Loucy (cell line): Measurements from ENCODE around the gene CLNS1A.

Experiments used
- EZH2phosphoT487 ChIP-seq: fragments of 200-600 bp; IDR thresholded peaks from 2 replicates; pipeline ENCODE4 v1.6.1; 2018; ENCODE audit warnings: antibody characterized with exemption, mild to moderate bottlenecking, moderate library complexity, borderline replicate concordance
- TF ChIP-seq, protein P1 (sequence below): fragments of 200-600 bp; sonication (generic); conservative IDR thresholded peaks from 2 replicates; pipeline ENCODE4 v1.5.1; 2014; ENCODE audit warnings: mild to moderate bottlenecking, antibody characterized with exemption, low read length

DNA sequence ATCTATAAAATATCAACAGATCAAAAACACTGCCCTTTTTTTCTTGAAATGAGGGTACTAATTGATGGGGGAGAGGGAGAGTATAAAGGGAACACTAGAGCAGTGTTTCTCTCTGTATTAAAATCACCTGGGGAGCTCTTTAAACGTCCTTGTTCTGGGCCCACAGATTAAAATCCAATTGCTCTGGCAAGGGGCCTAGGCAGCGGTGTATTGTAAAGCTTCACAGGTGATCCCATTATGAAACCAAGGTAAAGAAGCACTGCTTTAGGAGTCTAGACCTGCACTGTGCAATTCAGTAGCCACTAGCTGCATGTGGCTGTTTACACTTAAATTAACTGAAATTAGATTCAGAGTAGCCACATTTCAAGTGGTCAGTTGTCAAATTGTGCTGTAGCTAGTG is 44.9 kb downstream of the CLNS1A start:
- TF ChIP-seq, protein P1, sequence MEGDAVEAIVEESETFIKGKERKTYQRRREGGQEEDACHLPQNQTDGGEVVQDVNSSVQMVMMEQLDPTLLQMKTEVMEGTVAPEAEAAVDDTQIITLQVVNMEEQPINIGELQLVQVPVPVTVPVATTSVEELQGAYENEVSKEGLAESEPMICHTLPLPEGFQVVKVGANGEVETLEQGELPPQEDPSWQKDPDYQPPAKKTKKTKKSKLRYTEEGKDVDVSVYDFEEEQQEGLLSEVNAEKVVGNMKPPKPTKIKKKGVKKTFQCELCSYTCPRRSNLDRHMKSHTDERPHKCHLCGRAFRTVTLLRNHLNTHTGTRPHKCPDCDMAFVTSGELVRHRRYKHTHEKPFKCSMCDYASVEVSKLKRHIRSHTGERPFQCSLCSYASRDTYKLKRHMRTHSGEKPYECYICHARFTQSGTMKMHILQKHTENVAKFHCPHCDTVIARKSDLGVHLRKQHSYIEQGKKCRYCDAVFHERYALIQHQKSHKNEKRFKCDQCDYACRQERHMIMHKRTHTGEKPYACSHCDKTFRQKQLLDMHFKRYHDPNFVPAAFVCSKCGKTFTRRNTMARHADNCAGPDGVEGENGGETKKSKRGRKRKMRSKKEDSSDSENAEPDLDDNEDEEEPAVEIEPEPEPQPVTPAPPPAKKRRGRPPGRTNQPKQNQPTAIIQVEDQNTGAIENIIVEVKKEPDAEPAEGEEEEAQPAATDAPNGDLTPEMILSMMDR: no peak
- TF ChIP-seq EZH2phosphoT487: no peak
